SK-N-SH treated with all-trans-retinoic acid at 6 μM for 48 hours (cell line): ENCODE measurements around the gene MIEF2.

Experiments used
- ATAC-seq: fragments of 200-7000 bp; cut with Tn5 transposase; 3 replicates; pipeline ENCODE4 v1.9.1; 2020; ENCODE audit warnings: mild to moderate bottlenecking, moderate library complexity
- ARNTL ChIP-seq: fragments of 450-650 bp; formaldehyde crosslinking; IDR thresholded peaks from 2 replicates; pipeline ENCODE4 v1.5.0; 2020; ENCODE audit warnings: low read depth, mild to moderate bottlenecking, moderate library complexity, borderline replicate concordance
- BACH2 ChIP-seq: fragments of 250-450 bp; sonication (Bioruptor Pico); IDR thresholded peaks from 2 replicates; pipeline ENCODE4 v1.9.0; 2021; ENCODE audit warnings: mild to moderate bottlenecking, borderline replicate concordance
- CREB5 ChIP-seq: fragments of 250-450 bp; sonication (Bioruptor Pico); IDR thresholded peaks from 2 replicates; pipeline ENCODE4 v1.5.1; 2020; ENCODE audit warnings: low read depth, mild to moderate bottlenecking, moderate library complexity
- GLIS3 ChIP-seq: fragments of 250-450 bp; sonication (Bioruptor Pico); IDR thresholded peaks from 2 replicates; pipeline ENCODE4 v1.5.0; 2020; ENCODE audit warnings: mild to moderate bottlenecking, moderate library complexity
- OSR1 ChIP-seq: fragments of 250-450 bp; sonication (Bioruptor Pico); IDR thresholded peaks from 2 replicates; pipeline ENCODE4 v1.8.0; 2022; ENCODE audit warnings: moderate library complexity, mild to moderate bottlenecking, inconsistent platforms
- RARB ChIP-seq: fragments of 250-450 bp; sonication (Bioruptor Pico); IDR thresholded peaks from 2 replicates; pipeline ENCODE4 v1.8.0; 2021; ENCODE audit warnings: mild to moderate bottlenecking, moderate library complexity
- TSHZ2 ChIP-seq: fragments of 250-450 bp; sonication (Bioruptor Pico); IDR thresholded peaks from 2 replicates; pipeline ENCODE4 v1.5.0; 2020; ENCODE audit warnings: mild to moderate bottlenecking, moderate library complexity
- ZC3H10 ChIP-seq: fragments of 250-450 bp; sonication (Bioruptor Pico); IDR thresholded peaks from 2 replicates; pipeline ENCODE4 v1.5.1; 2021; ENCODE audit warnings: mild to moderate bottlenecking, moderate library complexity
- ZFP3 ChIP-seq: fragments of 250-450 bp; sonication (Bioruptor Pico); IDR thresholded peaks from 2 replicates; pipeline ENCODE4 v1.5.0; 2020; ENCODE audit warnings: mild to moderate bottlenecking, moderate library complexity
- ZFP30 ChIP-seq: fragments of 450-650 bp; formaldehyde crosslinking; IDR thresholded peaks from 2 replicates; pipeline ENCODE4 v1.5.0; 2022; ENCODE audit warnings: mild to moderate bottlenecking, moderate library complexity
- ZNF565 ChIP-seq: fragments of 450-650 bp; formaldehyde crosslinking; conservative IDR thresholded peaks from 2 replicates; pipeline ENCODE4 v1.5.0; 2020; ENCODE audit warnings: low read depth, mild to moderate bottlenecking, moderate library complexity
- ZNF70 ChIP-seq: fragments of 450-650 bp; formaldehyde crosslinking; IDR thresholded peaks from 2 replicates; pipeline ENCODE4 v1.5.0; 2020; ENCODE audit warnings: mild to moderate bottlenecking, moderate library complexity

The MIEF2 gene

GRCh38 chr17:18315562-18315922 is 55.1 kb downstream of the MIEF2 start:
- no peak for ATAC-seq
- TF ChIP-seq OSR1 (CRISPR knock-in tag) (no peak), ZNF70 (no peak), ARNTL (no peak), GLIS3 (CRISPR knock-in tag) (no peak), BACH2 (CRISPR knock-in tag) (no peak), RARB (CRISPR knock-in tag) (no peak), ZC3H10 (CRISPR knock-in tag) (no peak), ZFP30 (CRISPR knock-in tag) (no peak), CREB5 (no peak), ZNF565 (CRISPR knock-in tag) (no peak), ZFP3 (CRISPR knock-in tag) (no peak)

GRCh38 chr17:18315961-18316360 is 55.5 kb downstream of the MIEF2 start:
- ATAC-seq: no peak
- TF ChIP-seq TSHZ2 (CRISPR knock-in tag): no peak
- TF ChIP-seq, all 23 proteins: peak for 0
